H1 (cell line): Measurements from ENCODE around the gene TRMT10A. TPM values are rescaled to one million over a fixed set of nuclear protein-coding genes. Genes with fewer than 3 reads are reported as not detected.

ENCODE experiments used
- CTCF ChIA-PET: fragments of 300-600 bp; sonication (Branson Sonifier 250); formaldehyde crosslinking; loops from one replicate; lab custom pipeline; 2021; ENCODE audit not compliant: partially characterized antibody; lab: Charles Lee
- POLR2A ChIA-PET: fragments of 300-600 bp; sonication (Branson Sonifier 250); formaldehyde crosslinking; loops from one replicate; lab custom pipeline; 2021; ENCODE audit warnings: inconsistent platforms; ENCODE audit not compliant: partially characterized antibody; lab: Charles Lee
- DNase-seq, 2 experiments: peaks; one replicate each; pipeline versions ENCODE4 v3.0.0 to v3.0.0-alpha.2; 2010 to 2022; ENCODE audit warnings: low spot score in 2 of 2, low read depth in 1 of 2, mixed read lengths in 1 of 2
- FAIRE-seq: peaks from 2 replicates; lab custom pipeline; 2011; peaks lifted over from hg19 to GRCh38; lab: Jason Lieb, UNC
- H2AFZ ChIP-seq: 2 replicates; pipeline ENCODE4 v1.8.1; 2012; ENCODE audit warnings: low read length, inconsistent platforms
- H2AK5ac ChIP-seq: 2 replicates; pipeline ENCODE4 v1.6.1; 2013; ENCODE audit warnings: low read depth, low read length
- H2BK120ac ChIP-seq: replicated peaks from 2 replicates; pipeline ENCODE3; 2013; ENCODE audit warnings: low read depth, low read length, inconsistent platforms
- H2BK12ac ChIP-seq: 2 replicates; pipeline ENCODE4 v1.6.1; 2013; ENCODE audit warnings: low read depth, low read length
- H2BK15ac ChIP-seq: 2 replicates; pipeline ENCODE4 v1.6.1; 2013; ENCODE audit warnings: low read length
- H2BK20ac ChIP-seq: 2 replicates; pipeline ENCODE4 v1.6.1; 2013; ENCODE audit warnings: low read length
- H2BK5ac ChIP-seq: 2 replicates; pipeline ENCODE4 v1.6.1; 2013; ENCODE audit warnings: low read depth, low read length
- H3K14ac ChIP-seq: 2 replicates; pipeline ENCODE4 v1.6.1; 2013; ENCODE audit warnings: inconsistent platforms; ENCODE audit not compliant: insufficient read length
- H3K18ac ChIP-seq: 2 replicates; pipeline ENCODE4 v1.6.1; 2013; ENCODE audit warnings: low read length; ENCODE audit errors: extremely low read depth
- H3K23ac ChIP-seq: 2 replicates; pipeline ENCODE4 v1.6.1; 2013; ENCODE audit warnings: inconsistent platforms; ENCODE audit not compliant: insufficient read length
- H3K23me2 ChIP-seq: 2 replicates; pipeline ENCODE4 v1.6.1; 2013; ENCODE audit warnings: low read depth, low read length
- H3K27ac ChIP-seq: 2 replicates; pipeline ENCODE4 v1.6.1; 2011; ENCODE audit warnings: low read depth, low read length, inconsistent platforms
- H3K27me3 ChIP-seq, 4 experiments: replicated peaks in 1 of 4; 1 replicate in 1 of 4; 2 replicates in 3 of 4; pipeline versions ENCODE4 v1.6.1 to v1.8.1; 2011 to 2013; ENCODE audit warnings: low read length in 3 of 4, mild to moderate bottlenecking in 3 of 4, inconsistent platforms in 2 of 4, mixed read lengths in 2 of 4, moderate library complexity in 1 of 4; ENCODE audit not compliant: control insufficient read depth in 3 of 4, insufficient read depth in 3 of 4; ENCODE audit errors: extremely low read depth in 1 of 4
- H3K36me3 ChIP-seq, 4 experiments: 2 replicates each; pipeline versions ENCODE4 v1.6.1 to v1.8.1; 2011 to 2013; ENCODE audit warnings: mild to moderate bottlenecking in 4 of 4, low read length in 3 of 4, moderate library complexity in 2 of 4, control low read depth in 1 of 4, inconsistent platforms in 1 of 4; ENCODE audit not compliant: insufficient read depth in 4 of 4, control insufficient read depth in 2 of 4
- H3K4ac ChIP-seq: replicated peaks from 2 replicates; pipeline ENCODE3; 2013; ENCODE audit warnings: low read length, low read depth, mixed read lengths, inconsistent platforms; ENCODE audit not compliant: insufficient read length
- H3K4me1 ChIP-seq, 4 experiments: replicated peaks in 1 of 4; 1 replicate in 1 of 4; 2 replicates in 3 of 4; pipeline versions ENCODE4 v1.6.1 to v1.8.1; 2011 to 2013; ENCODE audit warnings: low read length in 3 of 4, inconsistent platforms in 2 of 4, mixed read lengths in 1 of 4; ENCODE audit not compliant: insufficient read depth in 4 of 4, control insufficient read depth in 3 of 4
- H3K4me2 ChIP-seq, 2 experiments: 2 replicates each; pipeline versions ENCODE4 v1.6.1 to v1.8.1; 2011 to 2013; ENCODE audit warnings: low read depth in 2 of 2, low read length in 2 of 2, control low read depth in 1 of 2, inconsistent platforms in 1 of 2, mild to moderate bottlenecking in 1 of 2; ENCODE audit not compliant: insufficient read depth in 1 of 2
- H3K4me3 ChIP-seq, 4 experiments: fragments of 200-600, 300-600 bp in 1 of 4; sonication (generic), shearing (Covaris generic), sonication (Bioruptor Twin) in 1 of 4; 2 replicates each; pipeline versions ENCODE4 v1.5.1 to v1.8.1; 2011 to 2016; ENCODE audit warnings: low read length in 4 of 4, low read depth in 3 of 4, control low read depth in 2 of 4, inconsistent platforms in 2 of 4, mild to moderate bottlenecking in 2 of 4, mixed read lengths in 1 of 4, moderate library complexity in 1 of 4; ENCODE audit not compliant: insufficient read depth in 2 of 4; ENCODE audit errors: extremely low read depth in 1 of 4
- H3K56ac ChIP-seq: replicated peaks from 2 replicates; pipeline ENCODE3; 2013; ENCODE audit warnings: low read depth, mild to moderate bottlenecking, mixed read lengths, low read length, inconsistent platforms; ENCODE audit not compliant: insufficient read length
- H3K79me1 ChIP-seq: 2 replicates; pipeline ENCODE4 v1.6.1; 2013; ENCODE audit warnings: low read depth, low read length, control low read depth
- H3K79me2 ChIP-seq, 2 experiments: 2 replicates each; pipeline versions ENCODE4 v1.6.1 to v1.8.1; 2012 to 2013; ENCODE audit warnings: low read length in 2 of 2, mild to moderate bottlenecking in 2 of 2, inconsistent platforms in 1 of 2; ENCODE audit not compliant: insufficient read depth in 2 of 2, control insufficient read depth in 1 of 2
- H3K9ac ChIP-seq, 4 experiments: replicated peaks in 1 of 4; 1 replicate in 1 of 4; 2 replicates in 3 of 4; pipeline versions ENCODE4 v1.6.1 to v1.8.1; 2011 to 2013; ENCODE audit warnings: low read depth in 3 of 4, low read length in 3 of 4, control low read depth in 2 of 4, mild to moderate bottlenecking in 2 of 4, moderate library complexity in 2 of 4, inconsistent platforms in 1 of 4; ENCODE audit errors: extremely low read depth in 1 of 4
- H3K9me3 ChIP-seq, 2 experiments: 2 replicates each; pipeline versions ENCODE4 v1.6.1 to v1.8.1; 2012 to 2013; ENCODE audit warnings: mild to moderate bottlenecking in 2 of 2, moderate library complexity in 2 of 2, control low read depth in 1 of 2, inconsistent platforms in 1 of 2, low read depth in 1 of 2, low read length in 1 of 2, mixed read lengths in 1 of 2; ENCODE audit not compliant: insufficient read depth in 2 of 2
- H4K20me1 ChIP-seq, 2 experiments: replicated peaks in 1 of 2; 2 replicates each; pipeline versions ENCODE3 to v1.8.1; 2011 to 2013; ENCODE audit warnings: inconsistent platforms in 2 of 2, low read length in 2 of 2, mild to moderate bottlenecking in 1 of 2; ENCODE audit not compliant: insufficient read depth in 2 of 2, control insufficient read depth in 1 of 2
- H4K5ac ChIP-seq: 2 replicates; pipeline ENCODE4 v1.6.1; 2013; ENCODE audit warnings: low read length, low read depth, mixed read lengths, inconsistent platforms; ENCODE audit not compliant: insufficient read length
- H4K8ac ChIP-seq: 2 replicates; pipeline ENCODE4 v1.8.0; 2013; ENCODE audit warnings: mild to moderate bottlenecking, moderate library complexity, low read length, inconsistent platforms; ENCODE audit not compliant: insufficient read depth; ENCODE audit errors: extremely low read depth
- H4K91ac ChIP-seq: replicated peaks from 2 replicates; pipeline ENCODE3; 2013; ENCODE audit warnings: low read length, mixed read lengths, inconsistent platforms; ENCODE audit not compliant: insufficient read length
- MAFK ChIP-seq: IDR thresholded peaks from 2 replicates; pipeline ENCODE4 v1.6.1; 2012; ENCODE audit warnings: low read depth, mild to moderate bottlenecking, improper control_type of control experiment, low read length
- WGBS, 2 experiments: shearing (Covaris generic) in 1 of 2; methylation state at CpG; one replicate each; pipeline versions ENCODE4 v1.1.6 to v1.1.7; 2013 to 2015; ENCODE audit warnings: low lambda C conversion rate in 2 of 2, mixed read lengths in 2 of 2, inconsistent platforms in 1 of 2, low coverage in 1 of 2, missing lambda C conversion rate in 1 of 2; ENCODE audit not compliant: insufficient replicate concordance in 2 of 2, insufficient coverage in 1 of 2, insufficient read length in 1 of 2; ENCODE audit errors: extremely low coverage in 1 of 2, missing lambda C conversion rate in 1 of 2; 5-methylcytosine and 5-hydroxymethylcytosine counted together
- polyA plus RNA-seq, 7 experiments: library from polyadenylated mRNA; depleted of rRNA in 3 of 7; stranded (reverse) in 5 of 7; unstranded in 2 of 7; fragments of >200 nt in 5 of 7; fragments of 200-250 nt in 2 of 7; gene quantifications; 1 replicate in 5 of 7; 2 replicates in 1 of 7; 4 replicates in 1 of 7; pipeline versions ENCODE4 v1.2.1 to v1.2.3, GENCODE V29; 2011 to 2013; ENCODE audit warnings: missing spikeins in 2 of 7, mixed read lengths in 2 of 7
- total RNA-seq: library from RNA; stranded (reverse); fragmentation: NEBNext Ultra II Directional; extraction: Animal tissue kit (Norgen Biotek cat#: 25700); gene quantifications from 2 replicates; pipeline ENCODE4 v1.2.1, GENCODE V29; 2021

The TRMT10A gene
- total and polyA plus RNA-seq, 2 of the 8 experiments (the other 6 are each of a cell fraction or from before 2014, with no cell fraction given), result 1.5 to 3.8 TPM

GRCh38 chr4:99594818-99595217, 31.0 kb upstream of the TRMT10A start:
- no peaks in the 10 kb centered on the region; the same call in 1 of the 2 replicates for H3K23me2 ChIP-seq
- CTCF ChIA-PET, result interaction anchor here (0.6 kb wide), 1 partner anchor 1600 kb away, joined by 3 read pairs; no protein-coding TSS in a partner anchor
- H3K36me3 ChIP-seq, result no peaks in the 10 kb centered on the region

More at GRCh38 chr4:99594818-99595217, 31.0 kb upstream of the TRMT10A start:
- Histone ChIP-seq H2BK120ac (no peak overlapping the region), H3K9ac (no peak overlapping the region), H3K14ac (no peak overlapping the region), H2BK12ac (no peak overlapping the region), H3K9me3 (no peaks in the 10 kb centered on the region), H2BK20ac (no peak overlapping the region), H2BK5ac (no peak overlapping the region), H3K23ac (no peak overlapping the region), H3K4me1 (no peaks in the 10 kb centered on the region), H4K20me1 (no peaks in the 10 kb centered on the region), H3K27me3 (no peaks in the 10 kb centered on the region), H4K8ac (no peak overlapping the region), H3K79me2 (no peaks in the 10 kb centered on the region), H2BK15ac (no peak overlapping the region), H3K4me3 (no peak overlapping the region), H4K5ac (no peak overlapping the region), H3K4ac (no peak overlapping the region), H3K79me1 (no peaks in the 10 kb centered on the region), H2AK5ac (no peak overlapping the region), H3K18ac (no peak overlapping the region), H4K91ac (no peak overlapping the region), H3K56ac (no peak overlapping the region), H3K27ac (no peak overlapping the region), H3K4me2 (no peak overlapping the region), H2AFZ (no peak overlapping the region)
- FAIRE-seq, result no peak
- POLR2A ChIA-PET, result no interaction called here
- no peak for TF ChIP-seq MAFK
- WGBS, 2 experiments, result 91% methylated on average over 2 of the region's 2 CpGs; no CpG with 5 or more reads in 1 of the 2 experiments
- DNase-seq, result no peak
